Gastroesophageal sphincter (tissue), 4 donors: ENCODE data around the gene PPP6R3. TPM values are rescaled to one million over a fixed set of nuclear protein-coding genes. Genes with fewer than 3 reads are reported as not detected.
"Not testable (repeated sequence)": the region's sequence is repeated elsewhere in the genome, so short reads cannot be mapped to it uniquely, and the experiment has no call there.

ENCODE experiments used
- ATAC-seq: fragments of 150-250 bp; one replicate; pipeline ENCODE4 v1.9.1; 2016; ENCODE audit warnings: mild to moderate bottlenecking, moderate library complexity
- H3K27ac ChIP-seq, 4 donors: fragments of 200-600 bp; sonication (generic) in 3 of 4; 1 replicate in 3 of 4; 2 replicates in 1 of 4; pipeline ENCODE4 v1.5.1; 2016 to 2019
- H3K27me3 ChIP-seq: fragments of 200-600 bp; sonication (generic); one replicate; pipeline ENCODE4 v1.5.1; 2019
- H3K36me3 ChIP-seq, 2 donors: fragments of 200-600 bp; sonication (generic); one replicate each; pipeline ENCODE4 v1.5.1; 2019; ENCODE audit warnings: control low read depth in 1 of 2
- H3K4me1 ChIP-seq, 3 donors: fragments of 200-600 bp; sonication (generic); 1 replicate in 2 of 3; 2 replicates in 1 of 3; pipeline ENCODE4 v1.5.1; 2016 to 2019; ENCODE audit warnings: control low read depth in 2 of 3
- H3K4me3 ChIP-seq, 2 donors: fragments of 200-600 bp; sonication (generic); one replicate each; pipeline ENCODE4 v1.5.1; 2019; ENCODE audit warnings: mild to moderate bottlenecking in 1 of 2, moderate library complexity in 1 of 2
- H3K9me3 ChIP-seq, 3 donors: fragments of 200-600 bp; sonication (generic); one replicate each; pipeline ENCODE4 v1.5.1; 2017 to 2019; ENCODE audit warnings: control low read depth in 2 of 3
- CTCF ChIP-seq, 4 experiments: fragments of 200-600 bp in 2 of 4; fragments of 450-650 bp in 2 of 4; sonication (generic) in 1 of 4; IDR thresholded peaks; one replicate each; pipeline ENCODE4 v1.5.1; 2017 to 2019; ENCODE audit warnings: antibody characterized with exemption in 4 of 4, mild to moderate bottlenecking in 2 of 4, moderate library complexity in 2 of 4
- EP300 ChIP-seq: sonication (generic); formaldehyde crosslinking; IDR thresholded peaks from one replicate; pipeline ENCODE4 v1.6.1; 2017; ENCODE audit warnings: antibody characterized with exemption, mild to moderate bottlenecking
- POLR2A ChIP-seq, 2 donors: fragments of 450-650 bp; IDR thresholded peaks; one replicate each; pipeline ENCODE4 v1.6.1; 2017; ENCODE audit warnings: antibody characterized with exemption in 2 of 2, mild to moderate bottlenecking in 2 of 2, moderate library complexity in 1 of 2
- POLR2AphosphoS5 ChIP-seq: sonication (generic); formaldehyde crosslinking; IDR thresholded peaks from one replicate; pipeline ENCODE4 v1.6.1; 2017; ENCODE audit warnings: antibody characterized with exemption
- WGBS, 2 donors: methylation state at CpG; one replicate each; pipeline ENCODE4 v1.1.5; 2018; ENCODE audit warnings: low coverage in 1 of 2; 5-methylcytosine and 5-hydroxymethylcytosine counted together
- total RNA-seq, 4 donors: library from RNA; depleted of rRNA; stranded (reverse); fragments of >200 nt; gene quantifications; one replicate each; pipeline ENCODE4 v1.1.0, GENCODE V29; 2016

Gene PPP6R3
- total RNA-seq, 4 donors from 2014 or later, result 128 to 164 (median 144) TPM

- no peak for TF ChIP-seq CTCF (IDR thresholded peaks at IDR 0.05)
- no peak for TF ChIP-seq POLR2A (IDR thresholded peaks at IDR 0.05)
- no peak for TF ChIP-seq POLR2AphosphoS5
- no peak for TF ChIP-seq EP300
- peaks cover 0 to 8% of the 10 kb centered on the region in 2 donors for H3K36me3 ChIP-seq
- WGBS, 2 donors, result 85 to 86% methylated on average over 4 of the region's 4 CpGs
- H3K4me1 ChIP-seq, result peaks cover 9 to 99% (median 34%) of the 10 kb centered on the region in 3 donors
- no peaks in the 10 kb centered on the region for H3K27me3 ChIP-seq
- H3K4me3 ChIP-seq, result no peak overlapping the region
- ATAC-seq, result no peak
- no peak overlapping the region for H3K27ac ChIP-seq
- no peaks in the 10 kb centered on the region for H3K9me3 ChIP-seq
Measured at GRCh38 chr11:68470304-68470811, 9.8 kb downstream of the PPP6R3 start.

- no peaks in the 10 kb centered on the region for H3K27me3 ChIP-seq
- H3K4me1 ChIP-seq, result peaks cover 9 to 88% (median 33%) of the 10 kb centered on the region in 3 donors
- ATAC-seq, result no peak
- H3K36me3 ChIP-seq, result peaks cover 0 to 8% of the 10 kb centered on the region in 2 donors
- no peak overlapping the region for H3K27ac ChIP-seq
- no peaks in the 10 kb centered on the region for H3K9me3 ChIP-seq
- TF ChIP-seq POLR2A (IDR thresholded peaks at IDR 0.05) (no peak), POLR2AphosphoS5 (no peak), EP300 (no peak), CTCF (IDR thresholded peaks at IDR 0.05) (no peak)
- WGBS, 2 donors, result 53 to 78% methylated on average over 7 to 17 of the region's 17 CpGs
- H3K4me3 ChIP-seq, result no peak overlapping the region
Measured at GRCh38 chr11:68471360-68472340, 11.1 kb downstream of the PPP6R3 start.

- 94 to 95% methylated on average over 2 of the region's 2 CpGs for WGBS, 2 donors
- TF ChIP-seq POLR2AphosphoS5, result no peak
- TF ChIP-seq EP300, result no peak
- no peak for TF ChIP-seq CTCF (IDR thresholded peaks at IDR 0.05)
- no peak for ATAC-seq
- no peaks in the 10 kb centered on the region for H3K27me3 ChIP-seq
- H3K27ac ChIP-seq, result no peak overlapping the region
- no peak overlapping the region for H3K4me3 ChIP-seq
- peaks cover 9 to 88% (median 33%) of the 10 kb centered on the region in 3 donors for H3K4me1 ChIP-seq
- H3K36me3 ChIP-seq, result peaks cover 0 to 8% of the 10 kb centered on the region in 2 donors
- H3K9me3 ChIP-seq, result no peaks in the 10 kb centered on the region
Measured at GRCh38 chr11:68472778-68473177, 12.2 kb downstream of the PPP6R3 start.

GRCh38 chr11:68473693-68474092, 13.1 kb downstream of the PPP6R3 start:
- Histone ChIP-seq H3K27ac (peak overlapping the region in 1 of 4 donors; percentile 19), H3K9me3 (no peaks in the 10 kb centered on the region), H3K4me1 (peaks cover 9 to 84% (median 32%) of the 10 kb centered on the region in 3 donors), H3K36me3 (peaks cover 0 to 8% of the 10 kb centered on the region in 2 donors), H3K4me3 (no peak overlapping the region), H3K27me3 (no peaks in the 10 kb centered on the region)
- 71 to 75% methylated on average over 1 of the region's 1 CpG for WGBS, 2 donors
- TF ChIP-seq EP300, result no peak
- no peak for TF ChIP-seq CTCF (IDR thresholded peaks at IDR 0.05)
- no peak for TF ChIP-seq POLR2A (IDR thresholded peaks at IDR 0.05)
- ATAC-seq, result no peak

- not testable (repeated sequence) for ATAC-seq, H3K9me3 ChIP-seq, H3K27me3 ChIP-seq, H3K4me3 ChIP-seq, H3K36me3 ChIP-seq
- Histone ChIP-seq H3K4me1 (peaks cover 7 to 82% (median 22%) of the 10 kb centered on the region in 3 donors), H3K27ac (peak overlapping the region in 1 of 4 donors; percentile 14)
- no CpG with 5 or more reads among the region's 34 CpGs for WGBS, 2 donors
Measured at GRCh38 chr11:68475626-68476025, 15.1 kb downstream of the PPP6R3 start.
